H9 (cell line): ENCODE results near the gene FLG2. TPM values are rescaled to one million over a fixed set of nuclear protein-coding genes. Genes with fewer than 3 reads are reported as not detected.
"Not testable (repeated sequence)": the region's sequence is repeated elsewhere in the genome, so short reads cannot be mapped to it uniquely, and the experiment has no call there.

ENCODE experiments used
- DNase-seq: peaks from one replicate; pipeline ENCODE4 v3.0.0-alpha.2; 2017
- H2AFZ ChIP-seq: one replicate; pipeline ENCODE4 v1.6.1; 2013; ENCODE audit warnings: mild to moderate bottlenecking, low read length, control low read depth, moderate library complexity
- H2AK5ac ChIP-seq: 2 replicates; pipeline ENCODE4 v1.6.1; 2013; ENCODE audit warnings: low read length, control low read depth, mixed read lengths; ENCODE audit not compliant: insufficient read length
- H2BK120ac ChIP-seq: one replicate; pipeline ENCODE4 v1.6.1; 2013; ENCODE audit warnings: low read depth, mild to moderate bottlenecking, low read length, control low read depth, inconsistent platforms; ENCODE audit not compliant: poor library complexity, severe bottlenecking
- H2BK12ac ChIP-seq: 2 replicates; pipeline ENCODE4 v1.6.1; 2013; ENCODE audit warnings: low read length, control low read depth, mixed read lengths, low read depth; ENCODE audit not compliant: insufficient read length
- H2BK15ac ChIP-seq: 2 replicates; pipeline ENCODE4 v1.6.1; 2013; ENCODE audit warnings: low read depth, low read length, control low read depth
- H2BK20ac ChIP-seq: one replicate; pipeline ENCODE4 v1.6.1; 2013; ENCODE audit warnings: low read depth, mild to moderate bottlenecking, low read length, control low read depth, inconsistent platforms; ENCODE audit not compliant: poor library complexity, severe bottlenecking
- H2BK5ac ChIP-seq: 2 replicates; pipeline ENCODE4 v1.6.1; 2013; ENCODE audit warnings: low read length, control low read depth, mixed read lengths; ENCODE audit not compliant: insufficient read length
- H3K14ac ChIP-seq: 2 replicates; pipeline ENCODE4 v1.6.1; 2013; ENCODE audit warnings: low read length, control low read depth; ENCODE audit not compliant: insufficient read depth
- H3K18ac ChIP-seq: 2 replicates; pipeline ENCODE4 v1.6.1; 2013; ENCODE audit warnings: low read depth, mild to moderate bottlenecking, mixed read lengths, low read length, control low read depth; ENCODE audit not compliant: insufficient read length
- H3K23ac ChIP-seq: 2 replicates; pipeline ENCODE4 v1.6.1; 2013; ENCODE audit warnings: low read length, control low read depth, mixed read lengths, low read depth; ENCODE audit not compliant: insufficient read length
- H3K23me2 ChIP-seq: 2 replicates; pipeline ENCODE4 v1.6.1; 2013; ENCODE audit warnings: low read depth, mild to moderate bottlenecking, mixed read lengths, low read length, control low read depth; ENCODE audit not compliant: insufficient read length, poor library complexity, severe bottlenecking
- H3K27ac ChIP-seq: 2 replicates; pipeline ENCODE4 v1.5.1; 2013; ENCODE audit warnings: low read length, control low read depth, mixed read lengths, low read depth; ENCODE audit not compliant: insufficient read length
- H3K27me3 ChIP-seq: 2 replicates; pipeline ENCODE4 v1.6.1; 2013; ENCODE audit warnings: low read length, control low read depth, inconsistent platforms; ENCODE audit not compliant: insufficient read depth
- H3K4ac ChIP-seq: 2 replicates; pipeline ENCODE4 v1.6.1; 2013; ENCODE audit warnings: low read depth, mild to moderate bottlenecking, control low read depth, inconsistent platforms, low read length, moderate library complexity
- H3K4me1 ChIP-seq: 2 replicates; pipeline ENCODE4 v1.6.1; 2013; ENCODE audit warnings: low read length, control low read depth, inconsistent platforms; ENCODE audit not compliant: insufficient read depth
- H3K4me2 ChIP-seq: 2 replicates; pipeline ENCODE4 v1.6.1; 2013; ENCODE audit warnings: low read length, control low read depth, mixed read lengths; ENCODE audit not compliant: insufficient read length, insufficient read depth
- H3K56ac ChIP-seq: 2 replicates; pipeline ENCODE4 v1.6.1; 2013; ENCODE audit warnings: low read depth, mild to moderate bottlenecking, mixed read lengths, low read length, control low read depth; ENCODE audit not compliant: insufficient read length
- H3K79me1 ChIP-seq: 2 replicates; pipeline ENCODE4 v1.6.1; 2013; ENCODE audit warnings: low read depth, mild to moderate bottlenecking, moderate library complexity, low read length, control low read depth, inconsistent platforms; ENCODE audit not compliant: insufficient read depth, poor library complexity, severe bottlenecking
- H3K79me2 ChIP-seq: 2 replicates; pipeline ENCODE4 v1.6.1; 2013; ENCODE audit warnings: low read length, control low read depth, inconsistent platforms; ENCODE audit not compliant: insufficient read depth
- H3K9ac ChIP-seq: 2 replicates; pipeline ENCODE4 v1.6.1; 2013; ENCODE audit warnings: low read length, control low read depth, mixed read lengths; ENCODE audit not compliant: insufficient read length; ENCODE audit errors: extremely low read depth
- H3K9me3 ChIP-seq: one replicate; pipeline ENCODE4 v1.6.1; 2013; ENCODE audit warnings: low read depth, low read length, inconsistent platforms; ENCODE audit not compliant: control insufficient read depth
- H3T11ph ChIP-seq: one replicate; pipeline ENCODE4 v1.6.1; 2013; ENCODE audit warnings: mild to moderate bottlenecking, low read length, control low read depth, inconsistent platforms
- H4K20me1 ChIP-seq: one replicate; pipeline ENCODE4 v1.6.1; 2013; ENCODE audit not compliant: control insufficient read depth, insufficient read length, insufficient read depth
- H4K5ac ChIP-seq: 2 replicates; pipeline ENCODE4 v1.6.1; 2013; ENCODE audit warnings: low read depth, mild to moderate bottlenecking, mixed read lengths, low read length, control low read depth; ENCODE audit not compliant: insufficient read length
- H4K8ac ChIP-seq: replicated peaks from 2 replicates; pipeline ENCODE4 v1.6.1; 2013; ENCODE audit warnings: low read length, control low read depth, mixed read lengths, low read depth; ENCODE audit not compliant: insufficient read length
- H4K91ac ChIP-seq: 2 replicates; pipeline ENCODE4 v1.6.1; 2013; ENCODE audit warnings: low read depth, mild to moderate bottlenecking, moderate library complexity, mixed read lengths, low read length, control low read depth; ENCODE audit not compliant: insufficient read length
- H3K27ac Mint-ChIP-seq, 3 experiments: 2 replicates in 2 of 3; 3 replicates in 1 of 3; pipeline ENCODE4 v1.8.0; 2020 to 2021; ENCODE audit warnings: mixed read lengths in 3 of 3, mild to moderate bottlenecking in 1 of 3, moderate library complexity in 1 of 3
- H3K27me3 Mint-ChIP-seq: 2 replicates; pipeline ENCODE4 v1.8.0; 2021; ENCODE audit warnings: low read depth, mild to moderate bottlenecking, moderate library complexity, mixed read lengths
- H3K36me3 Mint-ChIP-seq, 3 experiments: 2 replicates in 2 of 3; 3 replicates in 1 of 3; pipeline ENCODE4 v1.8.0; 2020 to 2021; ENCODE audit warnings: low read depth in 3 of 3, mixed read lengths in 3 of 3; ENCODE audit not compliant: insufficient read depth in 1 of 3
- H3K4me1 Mint-ChIP-seq, 2 experiments: 2 replicates each; pipeline ENCODE4 v1.8.0; 2020; ENCODE audit warnings: mixed read lengths in 2 of 2
- H3K4me3 Mint-ChIP-seq, 2 experiments: 2 replicates in 1 of 2; 3 replicates in 1 of 2; pipeline ENCODE4 v1.8.0; 2020 to 2021; ENCODE audit warnings: mild to moderate bottlenecking in 2 of 2, mixed read lengths in 2 of 2, moderate library complexity in 1 of 2
- H3K9me3 Mint-ChIP-seq, 2 experiments: 2 replicates in 1 of 2; 3 replicates in 1 of 2; pipeline ENCODE4 v1.8.0; 2020; ENCODE audit warnings: mild to moderate bottlenecking in 2 of 2, mixed read lengths in 2 of 2, moderate library complexity in 1 of 2
- WGBS: extraction: QIAGEN DNeasy Blood & Tissue Kit; methylation state at CpG from one replicate; pipeline ENCODE4 v1.1.7; 2013; ENCODE audit warnings: missing lambda C conversion rate, low lambda C conversion rate, mixed read lengths; ENCODE audit not compliant: insufficient read length; ENCODE audit errors: extremely low coverage; 5-methylcytosine and 5-hydroxymethylcytosine counted together
- total RNA-seq: library from RNA; stranded (reverse); gene quantifications from 2 replicates; pipeline ENCODE4 v1.2.1, GENCODE V29; 2021

FLG2 gene
- total RNA-seq, 1 experiment from 2014 or later, result not detected

- no CpG with 5 or more reads among the region's 7 CpGs for WGBS
- not testable (repeated sequence) for H3K79me1 ChIP-seq, H3T11ph ChIP-seq, H4K91ac ChIP-seq, H4K5ac ChIP-seq, H3K79me2 ChIP-seq, H2BK12ac ChIP-seq, H3K56ac ChIP-seq, H3K14ac ChIP-seq, H3K23me2 ChIP-seq, H2AK5ac ChIP-seq, H3K27ac Mint-ChIP-seq, H3K4me1 Mint-ChIP-seq, H3K27me3 Mint-ChIP-seq, DNase-seq, H2BK15ac ChIP-seq, H2BK120ac ChIP-seq, H2BK20ac ChIP-seq, H3K4me3 Mint-ChIP-seq, H3K23ac ChIP-seq, H3K4me1 ChIP-seq, H3K9ac ChIP-seq, H3K4me2 ChIP-seq, H3K18ac ChIP-seq, H4K20me1 ChIP-seq, H3K4ac ChIP-seq, H3K27ac ChIP-seq, H4K8ac ChIP-seq, H3K27me3 ChIP-seq, H2AFZ ChIP-seq, H2BK5ac ChIP-seq
- Mint-ChIP-seq H3K9me3 (peaks cover 91 to 92% of the 10 kb centered on the region in 2 experiments), H3K36me3 (peaks cover 44 to 65% (median 57%) of the 10 kb centered on the region in 3 experiments)
- H3K9me3 ChIP-seq, result peaks cover 79% of the 10 kb centered on the region
Observed at GRCh38 chr1:152308758-152309157, 51.0 kb downstream of the FLG2 start.

GRCh38 chr1:152307970-152308369, 51.8 kb downstream of the FLG2 start:
- H3K27ac Mint-ChIP-seq, H2BK12ac ChIP-seq, H3K27me3 ChIP-seq, H2BK120ac ChIP-seq, H2AFZ ChIP-seq, H3K4me1 Mint-ChIP-seq, H3K79me1 ChIP-seq, H2BK20ac ChIP-seq, H3T11ph ChIP-seq, H2BK15ac ChIP-seq, H4K91ac ChIP-seq, H3K56ac ChIP-seq, H2AK5ac ChIP-seq, H3K4me1 ChIP-seq, H3K23ac ChIP-seq, H3K27me3 Mint-ChIP-seq, H3K27ac ChIP-seq, H3K9ac ChIP-seq, H3K14ac ChIP-seq, H3K4me3 Mint-ChIP-seq, H3K79me2 ChIP-seq, DNase-seq, H4K8ac ChIP-seq, H3K4me2 ChIP-seq, H3K4ac ChIP-seq, H4K5ac ChIP-seq, H3K23me2 ChIP-seq, H4K20me1 ChIP-seq, H3K18ac ChIP-seq, H2BK5ac ChIP-seq: not testable (repeated sequence)
- H3K9me3 ChIP-seq, result peaks cover 79% of the 10 kb centered on the region
- H3K9me3 Mint-ChIP-seq, result peaks cover 91% of the 10 kb centered on the region in 2 experiments
- no CpG with 5 or more reads among the region's 8 CpGs for WGBS
- H3K36me3 Mint-ChIP-seq, result peaks cover 44 to 63% (median 54%) of the 10 kb centered on the region in 3 experiments
